DMS53 (cell line): ENCODE data around the gene BCHE.
A peak's percentile ranks its signal among the peaks of the same experiment; 100 is the strongest.
"Not testable (repeated sequence)": the region's sequence is repeated elsewhere in the genome, so short reads cannot be mapped to it uniquely, and the experiment has no call there.

Experiments used
- DNase-seq: peaks from one replicate; lab custom pipeline; 2025; lab: John Stamatoyannopoulos, UW

The BCHE gene

DNA sequence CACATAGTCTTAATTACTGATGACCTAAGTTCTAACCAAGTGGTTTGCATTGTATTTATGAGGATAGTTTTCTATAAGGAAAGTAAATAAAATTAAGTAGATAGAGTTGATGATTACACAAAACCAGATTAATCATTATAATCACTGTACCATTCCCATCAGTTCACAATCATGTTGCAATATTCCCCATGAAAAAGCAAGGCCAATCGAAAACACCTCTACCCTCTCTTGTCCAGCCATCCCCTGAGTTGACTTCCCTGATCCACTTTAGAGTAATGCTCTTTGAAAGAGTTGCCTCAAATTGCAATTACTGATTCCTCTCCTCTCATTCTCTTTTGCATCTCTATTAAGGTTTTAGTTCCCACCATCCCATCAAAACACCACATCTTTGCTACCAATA is 21.0 kb downstream of the BCHE start:
- DNase-seq = no peak

DNA sequence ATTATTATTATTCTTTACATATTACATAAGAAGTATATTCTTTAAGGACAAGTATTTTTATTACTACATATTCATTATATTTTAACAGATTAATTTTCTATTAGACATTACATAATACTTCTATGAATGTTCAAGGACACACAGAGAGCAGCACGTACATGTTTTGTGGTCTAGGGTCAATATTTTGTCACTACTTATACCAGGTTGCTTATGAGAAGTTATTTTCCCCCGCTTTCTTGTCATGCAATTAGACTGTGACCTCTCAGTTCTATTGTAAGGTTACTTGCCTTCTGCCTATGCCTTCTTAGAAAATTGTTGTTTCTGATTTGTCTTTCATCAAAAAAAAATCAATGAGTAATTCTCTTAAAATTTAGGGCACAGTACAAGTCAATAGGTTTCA is 21.5 kb downstream of the BCHE start:
- no peak for DNase-seq

GRCh38 chr3:165814380-165814779 is 22.8 kb downstream of the BCHE start:
- no peak for DNase-seq

DNA sequence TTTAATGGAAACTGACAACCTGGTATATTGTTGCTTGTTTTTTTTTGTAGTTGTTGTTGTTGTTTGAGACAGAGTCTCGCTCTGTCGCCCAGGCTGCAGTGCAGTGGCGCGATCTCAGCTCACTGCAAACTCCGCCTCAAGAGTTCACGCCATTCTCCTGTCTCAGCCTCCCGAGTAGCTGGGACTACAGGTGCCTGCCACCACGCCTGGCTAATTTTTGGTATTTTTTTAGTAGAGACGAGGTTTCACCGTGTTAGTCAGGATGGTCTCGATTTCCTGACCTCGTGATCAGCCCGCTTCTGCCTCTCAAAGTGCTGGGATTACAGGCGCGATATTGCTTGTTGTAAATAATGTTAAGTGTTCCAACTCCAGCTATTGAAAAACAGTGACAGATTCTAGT is 29.3 kb downstream of the BCHE start:
- not testable (repeated sequence) for DNase-seq

- peak; percentile 52 for DNase-seq
Observed at GRCh38 chr3:165805946-165806561, 31.2 kb downstream of the BCHE start.

- DNase-seq = no peak
Observed at GRCh38 chr3:165803471-165803870, 33.8 kb downstream of the BCHE start.

- DNase-seq = peak; percentile 16
Observed at GRCh38 chr3:165800970-165801369, 36.3 kb downstream of the BCHE start.

DNA sequence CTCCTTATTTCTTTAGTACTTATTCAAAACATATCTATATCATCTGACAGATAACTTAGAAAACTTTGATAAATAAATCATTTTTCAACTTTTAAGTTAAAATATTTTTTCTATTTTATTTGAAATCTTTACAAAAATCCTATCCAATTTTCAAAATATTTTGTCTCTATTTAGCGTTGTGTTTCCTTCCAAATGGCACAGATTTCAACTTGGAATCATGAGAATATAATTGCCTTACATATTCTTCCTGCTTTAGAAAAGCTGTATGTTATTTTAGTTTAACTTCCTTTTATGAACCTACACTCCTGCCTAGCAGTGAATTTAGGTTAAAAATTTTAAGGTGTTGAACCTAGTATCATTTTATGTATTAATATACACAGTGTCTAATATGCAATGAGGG is 38.2 kb downstream of the BCHE start:
- DNase-seq = no peak

GRCh38 chr3:165797551-165797950 is 39.7 kb downstream of the BCHE start:
- no peak for DNase-seq

- no peak for DNase-seq
Observed at GRCh38 chr3:165796701-165797100, 40.5 kb downstream of the BCHE start.

GRCh38 chr3:165788531-165788930 is 48.7 kb downstream of the BCHE start:
- peak; percentile 3 for DNase-seq

GRCh38 chr3:165786013-165786412 is 51.2 kb downstream of the BCHE start:
- DNase-seq = no peak

DNA sequence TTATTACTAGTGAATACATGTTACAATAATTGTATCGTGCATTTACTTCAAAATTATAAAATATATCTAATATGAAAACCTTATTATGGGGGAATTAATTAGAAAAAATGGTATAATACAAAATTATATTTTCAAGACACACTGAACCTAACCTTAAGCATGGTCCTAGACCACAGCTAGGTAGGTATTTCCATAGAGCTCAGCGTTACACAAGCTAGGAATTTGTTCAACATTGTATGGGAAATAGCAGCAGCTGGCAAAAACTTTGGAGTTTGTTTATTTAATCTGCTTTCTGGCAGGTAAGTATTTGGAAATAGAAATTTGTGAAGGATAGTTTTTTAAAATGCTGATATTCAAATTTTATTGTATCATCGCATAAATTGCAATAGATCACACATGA is 52.9 kb downstream of the BCHE start:
- DNase-seq = no peak

GRCh38 chr3:165783383-165783782 is 53.8 kb downstream of the BCHE start:
- no peak for DNase-seq

DNA sequence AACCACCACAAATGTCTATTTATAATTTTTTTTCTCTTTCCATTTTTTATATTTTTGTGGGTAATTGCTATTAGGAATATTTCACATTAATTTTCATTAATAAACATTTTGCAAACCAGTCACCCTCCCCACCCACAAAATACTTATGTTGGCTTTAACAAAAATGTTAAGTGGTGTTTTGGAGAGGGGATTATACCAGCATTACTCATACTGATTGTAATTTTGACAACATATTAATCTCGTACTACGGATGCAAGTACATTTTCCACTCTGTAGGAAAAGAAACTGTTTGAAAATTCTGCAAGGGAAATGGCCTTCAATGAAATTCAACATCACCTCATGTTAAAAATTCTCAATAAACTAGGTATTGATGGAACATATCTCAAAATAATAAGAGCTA is 58.3 kb downstream of the BCHE start:
- DNase-seq = no peak

DNA sequence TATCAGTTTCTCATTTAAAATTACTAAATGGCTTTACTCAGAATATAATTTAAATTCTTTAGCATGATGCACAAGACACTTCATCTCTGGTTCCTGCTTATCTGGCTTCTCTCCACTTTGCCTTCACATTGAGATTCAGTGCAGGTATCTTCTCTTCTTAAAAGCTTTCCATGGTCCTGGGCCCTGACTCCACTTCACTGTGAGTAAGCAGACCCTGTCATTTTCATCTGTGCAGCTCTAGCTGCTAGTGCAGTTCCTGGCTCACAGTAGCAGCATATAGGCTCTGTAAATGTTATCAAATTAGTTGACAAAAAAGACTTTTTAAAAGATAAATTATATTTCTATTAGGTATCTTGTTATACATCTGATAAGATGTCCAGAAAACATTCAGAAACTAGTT is 58.8 kb downstream of the BCHE start:
- no peak for DNase-seq

DNA sequence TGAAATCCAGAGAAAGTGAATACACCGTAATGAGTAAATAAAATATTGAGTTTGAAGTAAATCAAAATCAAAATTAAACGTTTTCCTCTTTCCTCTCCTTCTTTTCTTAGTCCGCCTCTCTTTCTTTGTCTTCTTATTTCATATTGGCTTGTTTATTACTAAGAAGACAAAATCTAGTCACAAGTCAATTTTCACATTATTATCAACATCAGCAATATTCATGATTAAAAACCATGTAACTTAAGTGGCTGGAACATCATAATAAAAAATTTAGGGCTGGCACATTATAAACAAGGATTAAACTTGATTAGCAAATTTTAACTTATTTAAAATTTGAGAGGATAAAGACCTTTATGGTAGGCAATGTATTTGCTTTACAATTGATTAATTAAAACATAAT is 61.4 kb downstream of the BCHE start:
- DNase-seq = no peak

GRCh38 chr3:165770781-165771180 is 66.4 kb downstream of the BCHE start:
- DNase-seq = no peak

DNA sequence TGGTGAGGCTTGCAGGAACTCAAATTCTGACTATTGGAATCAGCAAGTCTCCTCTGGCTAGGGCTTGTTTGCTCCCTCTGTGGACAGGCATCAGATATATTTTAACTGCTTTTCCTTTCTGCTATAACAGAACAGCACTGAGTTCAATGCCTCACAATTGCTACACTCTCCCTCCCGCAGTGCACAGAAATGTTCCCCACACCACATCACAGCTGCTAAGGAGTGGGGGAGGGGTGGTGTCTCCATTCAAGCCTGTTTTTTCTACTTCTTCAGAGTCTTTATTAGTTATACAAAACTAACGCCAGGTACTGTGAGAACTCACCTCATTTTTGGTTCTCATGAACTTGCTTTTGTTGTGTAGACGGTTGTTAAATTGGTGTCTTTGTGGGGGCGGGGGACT is 68.5 kb downstream of the BCHE start:
- no peak for DNase-seq

- DNase-seq = no peak
Observed at GRCh38 chr3:165759041-165759440, 78.2 kb downstream of the BCHE start.

GRCh38 chr3:165755571-165755970 is 81.7 kb downstream of the BCHE start:
- no peak for DNase-seq

GRCh38 chr3:165754219-165755007 is 82.8 kb downstream of the BCHE start:
- no peak for DNase-seq

- DNase-seq = no peak
Observed at GRCh38 chr3:165753560-165753959, 83.7 kb downstream of the BCHE start.

- DNase-seq = no peak
Observed at GRCh38 chr3:165751637-165752036, 85.6 kb downstream of the BCHE start.
